Stimulated activated CD8-positive, alpha-beta memory T cell treated with anti-CD3 and anti-CD28 coated beads, Interleukin-4, amount 100 ng/mL, for 1 hour (primary cell): ENCODE data around the gene ZNF518A.

ENCODE experiments used
- DNase-seq, 2 donors: peaks; one replicate each; pipeline ENCODE4 v3.0.0-alpha.2; 2020; ENCODE audit warnings: low read depth in 2 of 2, low spot score in 1 of 2

ZNF518A gene, protein sequence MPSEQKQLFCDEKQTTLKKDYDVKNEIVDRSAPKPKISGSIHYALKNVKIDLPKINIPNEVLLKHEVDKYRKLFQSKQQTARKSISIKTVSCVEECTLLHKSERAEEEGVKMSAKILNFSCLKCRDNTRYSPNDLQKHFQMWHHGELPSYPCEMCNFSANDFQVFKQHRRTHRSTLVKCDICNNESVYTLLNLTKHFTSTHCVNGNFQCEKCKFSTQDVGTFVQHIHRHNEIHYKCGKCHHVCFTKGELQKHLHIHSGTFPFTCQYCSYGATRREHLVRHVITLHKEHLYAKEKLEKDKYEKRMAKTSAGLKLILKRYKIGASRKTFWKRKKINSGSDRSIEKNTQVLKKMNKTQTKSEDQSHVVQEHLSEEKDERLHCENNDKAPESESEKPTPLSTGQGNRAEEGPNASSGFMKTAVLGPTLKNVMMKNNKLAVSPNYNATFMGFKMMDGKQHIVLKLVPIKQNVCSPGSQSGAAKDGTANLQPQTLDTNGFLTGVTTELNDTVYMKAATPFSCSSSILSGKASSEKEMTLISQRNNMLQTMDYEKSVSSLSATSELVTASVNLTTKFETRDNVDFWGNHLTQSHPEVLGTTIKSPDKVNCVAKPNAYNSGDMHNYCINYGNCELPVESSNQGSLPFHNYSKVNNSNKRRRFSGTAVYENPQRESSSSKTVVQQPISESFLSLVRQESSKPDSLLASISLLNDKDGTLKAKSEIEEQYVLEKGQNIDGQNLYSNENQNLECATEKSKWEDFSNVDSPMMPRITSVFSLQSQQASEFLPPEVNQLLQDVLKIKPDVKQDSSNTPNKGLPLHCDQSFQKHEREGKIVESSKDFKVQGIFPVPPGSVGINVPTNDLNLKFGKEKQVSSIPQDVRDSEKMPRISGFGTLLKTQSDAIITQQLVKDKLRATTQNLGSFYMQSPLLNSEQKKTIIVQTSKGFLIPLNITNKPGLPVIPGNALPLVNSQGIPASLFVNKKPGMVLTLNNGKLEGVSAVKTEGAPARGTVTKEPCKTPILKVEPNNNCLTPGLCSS (N-terminal part only)

DNA sequence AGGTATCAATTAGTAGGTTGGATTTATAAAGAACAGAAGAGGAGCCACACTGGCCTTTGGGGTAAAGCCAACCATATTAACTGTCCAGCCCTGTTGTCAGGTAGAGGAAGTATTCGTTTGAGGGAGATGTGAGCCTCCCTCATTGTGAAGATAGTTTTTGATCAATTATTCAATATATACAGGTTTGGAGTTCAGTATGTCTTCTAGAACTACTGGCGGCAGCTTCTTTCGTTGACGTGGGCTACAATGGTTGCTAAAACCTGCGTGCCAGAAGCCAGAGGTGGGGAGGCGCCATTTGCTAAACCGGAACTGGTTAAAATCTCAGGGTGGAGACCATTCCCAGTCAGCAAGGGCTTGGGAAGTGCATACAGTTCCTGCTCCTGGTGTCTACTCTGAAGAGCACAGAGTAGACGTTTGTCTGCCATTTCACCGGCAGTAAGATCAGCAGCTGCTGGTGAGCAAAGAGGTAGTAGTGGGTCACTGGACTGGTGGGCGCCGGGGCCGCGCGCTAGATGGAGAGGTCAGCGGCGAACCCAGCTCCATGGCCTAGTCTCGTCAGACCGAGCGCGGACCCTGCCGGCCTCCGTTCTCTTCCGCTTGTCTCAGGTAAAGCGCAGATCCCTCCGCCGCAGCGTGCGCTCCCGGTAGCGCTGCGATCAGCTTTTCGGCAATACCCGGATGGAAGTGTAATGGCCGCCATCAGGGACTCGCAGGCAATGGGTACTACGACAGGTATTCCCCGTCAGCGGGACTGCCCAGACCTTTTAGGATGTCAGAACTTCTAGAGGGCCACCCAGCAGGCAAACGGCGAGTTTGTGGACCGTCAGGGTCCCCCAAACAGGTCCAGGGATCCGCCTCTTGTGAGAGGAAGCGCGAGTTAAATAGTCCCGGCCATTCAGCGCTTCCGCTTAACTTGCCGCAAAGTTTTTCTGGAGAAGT is at the start of gene ZNF518A:
ZNF518A (plus strand) TSS at position 911 of the 939 bp plus-strand sequence. CDS start 26,026 bp downstream, outside the sequence.
- DNase-seq = peak; percentile 74 to 81

DNA sequence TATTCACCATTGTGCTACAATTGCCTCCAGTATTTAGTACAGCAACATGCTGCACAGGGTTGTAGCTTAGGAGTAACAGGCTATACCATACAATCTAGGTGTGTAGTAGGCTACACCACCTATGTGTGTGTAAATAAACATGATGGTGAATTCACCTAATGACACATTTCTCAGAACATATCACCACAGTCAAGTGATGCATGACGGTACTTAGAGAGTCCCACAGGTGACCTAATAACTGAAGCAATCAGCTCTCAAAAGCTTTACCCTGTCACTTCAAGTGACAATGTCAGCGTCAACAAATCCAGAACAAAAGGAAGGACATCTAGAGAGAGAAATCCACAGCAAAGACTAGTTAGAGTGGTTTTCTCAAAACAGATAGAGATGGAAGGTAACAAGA is 47.9 kb upstream of the ZNF518A start:
- DNase-seq = no peak

DNA sequence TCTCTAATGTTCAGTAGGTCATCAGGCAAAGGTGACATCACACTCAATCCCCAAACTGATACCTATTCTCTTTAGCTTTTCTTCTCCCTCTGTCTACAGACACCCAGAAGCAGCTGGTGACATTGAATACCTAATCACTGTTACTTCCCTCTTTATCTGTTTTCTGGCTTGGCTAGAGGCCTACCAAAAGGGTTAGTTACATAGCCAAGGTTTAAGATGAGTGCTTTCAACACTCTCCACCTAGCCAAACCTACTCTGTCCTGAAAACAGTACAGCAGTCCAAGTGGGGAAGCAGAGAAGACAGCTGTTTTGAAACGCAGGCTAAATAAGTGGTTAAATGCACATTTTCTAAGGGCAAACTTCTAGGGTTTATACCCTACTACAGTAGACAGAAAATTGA is 47.3 kb upstream of the ZNF518A start:
- no peak for DNase-seq

DNA sequence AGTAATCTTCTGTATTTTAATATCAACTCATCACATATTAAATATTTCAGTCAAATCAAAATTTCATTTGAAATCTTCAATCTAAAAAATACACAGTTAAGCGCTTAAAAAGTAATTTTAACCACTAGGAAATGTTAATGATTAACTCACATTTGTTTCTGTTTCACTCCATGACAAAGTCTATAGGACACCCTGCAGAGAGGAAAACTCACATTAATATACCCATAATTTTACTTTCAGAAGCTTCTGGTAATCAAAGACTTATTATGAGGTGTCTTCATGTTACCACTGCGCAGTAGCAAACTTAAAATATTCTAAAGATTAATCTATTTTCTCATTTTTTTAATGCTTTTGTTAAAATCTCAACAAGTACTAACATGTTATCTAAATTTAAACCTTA is 41.0 kb upstream of the ZNF518A start:
- DNase-seq = no peak

DNA sequence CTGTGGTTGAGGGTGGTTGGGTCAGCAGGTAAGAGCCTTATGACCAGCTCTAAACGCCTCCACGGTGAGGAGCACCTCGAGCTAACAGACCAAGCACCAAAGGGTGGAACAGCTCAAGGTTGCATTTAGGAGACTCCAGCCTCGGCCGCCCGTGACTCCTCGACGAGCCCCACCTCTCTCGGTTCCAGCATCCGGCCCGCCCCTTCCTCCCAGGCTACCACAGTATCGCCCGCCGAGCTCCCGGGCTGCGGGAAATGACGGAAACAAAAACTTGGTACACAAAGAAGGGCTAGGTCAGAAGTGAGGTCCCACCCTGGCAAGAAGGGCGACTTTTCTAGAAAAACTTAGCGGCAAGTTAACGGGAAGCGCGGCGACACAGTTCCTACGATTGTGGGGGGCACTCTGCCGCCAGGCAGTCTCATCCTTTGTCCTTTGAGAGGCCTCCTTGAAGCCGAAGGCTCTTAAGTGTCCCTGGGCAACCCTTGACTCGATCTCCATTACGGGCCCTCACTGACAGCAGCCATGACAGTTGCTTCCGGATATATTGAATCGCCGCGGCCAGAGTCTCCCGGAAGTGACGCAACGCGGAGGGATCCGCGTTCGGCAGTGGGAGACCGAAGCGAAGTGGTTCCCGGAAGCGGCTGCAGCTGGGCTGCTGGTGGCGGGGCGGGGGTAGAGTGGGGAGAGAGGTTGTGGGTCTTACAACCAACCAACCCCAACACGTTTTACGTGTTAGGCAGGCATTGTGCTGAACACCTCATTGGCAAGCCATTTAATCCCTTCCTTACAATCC is 40.2 kb upstream of the ZNF518A start:
- peak; percentile 80 to 86 for DNase-seq

DNA sequence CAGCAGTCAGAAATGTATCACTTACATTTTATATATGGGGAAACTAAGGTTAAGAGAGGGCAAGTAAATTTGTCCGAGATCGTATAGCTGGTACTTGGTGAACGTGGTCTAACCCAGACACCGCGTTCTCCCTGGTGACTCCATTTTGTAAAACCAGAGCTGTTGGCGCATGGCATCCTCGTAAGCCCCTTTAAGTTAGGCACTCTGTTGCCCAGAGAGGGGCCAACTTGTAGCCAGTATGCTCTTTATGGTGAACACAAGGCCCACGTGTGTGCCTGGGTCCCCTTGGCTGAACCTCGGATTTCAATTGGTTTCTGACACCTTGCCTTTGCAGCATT is 39.7 kb upstream of the ZNF518A start:
- DNase-seq = no peak

DNA sequence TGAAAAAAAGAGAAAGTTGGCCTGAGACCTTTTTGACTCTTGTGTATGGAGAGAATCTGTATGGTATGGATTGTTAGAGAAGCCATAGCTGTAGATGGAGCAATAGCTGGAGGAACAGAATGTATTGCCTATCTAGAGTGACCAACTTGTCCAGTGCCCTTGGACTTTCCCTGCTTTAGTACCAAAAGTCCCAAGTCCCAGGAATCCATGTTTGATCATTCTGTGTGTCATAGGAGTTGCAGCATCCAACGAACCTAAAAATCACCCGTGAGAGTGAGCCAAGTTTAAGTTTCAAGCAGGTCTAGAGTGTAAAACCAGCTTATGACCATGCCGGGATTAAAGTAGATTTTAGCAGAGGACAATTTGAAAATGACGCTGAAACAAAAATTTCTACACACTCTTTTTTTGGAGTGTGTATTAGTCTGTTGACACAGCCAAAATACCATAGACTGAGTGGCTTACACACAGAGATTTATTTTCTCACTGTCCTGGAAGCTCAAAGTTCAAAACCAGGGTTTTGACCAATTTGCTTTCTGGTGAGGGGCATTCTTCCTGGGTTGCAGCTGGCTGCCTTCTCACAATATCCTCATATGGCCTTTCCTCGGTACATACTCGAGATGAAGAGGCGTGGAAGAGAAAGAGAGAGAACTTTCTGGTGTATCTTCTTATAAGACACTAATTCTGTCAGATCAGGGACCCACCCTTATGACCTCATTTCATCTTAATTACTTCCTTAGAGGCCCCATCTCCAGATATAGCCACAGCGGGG is 36.9 kb upstream of the ZNF518A start:
- DNase-seq = no peak

DNA sequence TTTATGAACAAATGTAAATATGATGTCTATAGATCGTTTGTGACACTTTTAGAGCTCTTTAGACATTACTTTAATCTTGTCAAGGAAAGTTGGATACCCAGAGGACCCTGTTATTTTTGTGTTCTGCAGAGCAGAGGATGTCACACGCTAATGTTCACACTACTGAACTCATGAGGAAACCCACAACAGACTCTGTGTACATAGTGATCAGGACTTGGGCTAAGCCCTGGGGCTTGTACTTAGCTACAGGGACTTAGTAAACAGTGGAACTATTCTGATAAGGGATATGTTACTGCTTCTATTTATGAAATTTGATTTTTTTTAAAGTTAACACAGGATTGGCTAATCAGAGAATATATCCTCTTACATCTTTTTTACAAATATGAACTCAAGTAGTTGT is 36.1 kb upstream of the ZNF518A start:
- DNase-seq = no peak

DNA sequence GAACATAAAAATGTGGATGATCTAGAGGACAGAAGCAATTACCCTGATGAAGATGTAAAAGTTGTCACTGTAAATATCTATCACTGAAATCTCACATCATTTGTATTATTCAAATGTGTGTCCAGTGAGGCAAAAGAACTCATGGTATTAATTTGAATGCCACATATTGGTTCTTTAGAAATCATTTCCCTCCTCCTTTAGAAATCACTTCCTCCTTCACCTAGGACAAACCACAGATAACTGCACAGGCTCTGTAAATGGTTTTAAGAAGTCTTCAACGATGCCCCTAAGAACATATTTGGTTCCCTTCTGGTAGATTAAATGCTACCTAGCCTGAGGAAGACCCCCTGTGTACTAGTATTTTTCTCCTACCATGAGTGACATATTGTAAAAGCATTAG is 33.1 kb upstream of the ZNF518A start:
- DNase-seq = no peak

DNA sequence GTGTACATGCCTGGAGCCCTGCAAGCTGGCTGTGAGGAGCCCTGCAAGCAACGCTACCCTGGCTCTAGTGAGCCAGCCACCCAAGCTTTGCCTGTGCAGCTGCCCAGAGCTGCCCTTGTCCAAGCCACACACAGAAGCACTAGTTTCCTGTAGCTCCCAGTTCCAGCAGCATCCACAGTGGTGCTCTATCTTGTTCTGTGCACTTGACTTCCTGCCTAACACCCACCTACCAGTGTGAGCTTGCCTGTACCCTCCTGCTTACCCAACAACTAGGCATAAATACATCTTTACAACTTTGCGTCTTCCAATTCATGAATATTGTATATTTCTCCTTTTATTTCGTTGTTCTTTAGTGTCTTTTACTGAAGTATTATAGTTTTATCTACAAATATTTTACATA is 32.2 kb upstream of the ZNF518A start:
- DNase-seq = no peak

DNA sequence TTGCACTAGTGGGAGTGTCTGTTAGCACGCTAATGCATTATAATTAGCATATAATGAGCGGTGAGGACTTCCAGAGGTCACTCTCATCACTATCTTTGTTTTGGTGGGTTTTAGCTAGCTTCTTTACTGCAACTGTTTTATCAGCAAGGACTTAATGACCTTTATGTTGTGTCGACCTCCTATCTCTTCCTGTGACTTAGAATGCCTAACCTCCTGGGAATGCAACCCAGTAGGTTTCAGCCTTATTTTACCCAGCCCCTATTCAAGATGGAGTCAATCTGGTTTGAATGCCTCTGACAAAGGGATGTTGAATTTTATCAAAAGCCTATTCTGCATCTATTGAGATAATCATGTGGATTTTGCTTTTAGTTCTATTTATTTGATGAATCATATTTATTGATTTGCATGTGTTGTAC is 22.5 kb upstream of the ZNF518A start:
- no peak for DNase-seq

DNA sequence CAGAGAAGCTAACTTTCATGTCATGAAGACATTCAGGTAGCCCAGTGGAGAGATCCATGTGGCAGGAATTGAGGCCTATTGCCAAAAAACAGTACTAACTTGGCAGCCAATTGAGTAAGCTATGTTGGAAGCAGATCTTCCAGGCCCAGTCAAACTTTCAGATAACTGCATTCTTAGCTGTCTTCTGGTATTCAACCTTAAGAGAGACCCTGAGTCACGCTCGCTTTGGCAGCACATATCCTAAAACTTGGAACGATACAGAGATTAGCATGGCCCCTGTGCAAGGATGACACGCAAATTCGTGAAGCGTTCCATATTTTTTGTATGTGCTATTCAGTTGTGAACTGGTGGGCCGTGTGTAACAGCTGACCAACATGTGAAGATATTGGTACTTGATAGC is 17.6 kb upstream of the ZNF518A start:
- DNase-seq = no peak

DNA sequence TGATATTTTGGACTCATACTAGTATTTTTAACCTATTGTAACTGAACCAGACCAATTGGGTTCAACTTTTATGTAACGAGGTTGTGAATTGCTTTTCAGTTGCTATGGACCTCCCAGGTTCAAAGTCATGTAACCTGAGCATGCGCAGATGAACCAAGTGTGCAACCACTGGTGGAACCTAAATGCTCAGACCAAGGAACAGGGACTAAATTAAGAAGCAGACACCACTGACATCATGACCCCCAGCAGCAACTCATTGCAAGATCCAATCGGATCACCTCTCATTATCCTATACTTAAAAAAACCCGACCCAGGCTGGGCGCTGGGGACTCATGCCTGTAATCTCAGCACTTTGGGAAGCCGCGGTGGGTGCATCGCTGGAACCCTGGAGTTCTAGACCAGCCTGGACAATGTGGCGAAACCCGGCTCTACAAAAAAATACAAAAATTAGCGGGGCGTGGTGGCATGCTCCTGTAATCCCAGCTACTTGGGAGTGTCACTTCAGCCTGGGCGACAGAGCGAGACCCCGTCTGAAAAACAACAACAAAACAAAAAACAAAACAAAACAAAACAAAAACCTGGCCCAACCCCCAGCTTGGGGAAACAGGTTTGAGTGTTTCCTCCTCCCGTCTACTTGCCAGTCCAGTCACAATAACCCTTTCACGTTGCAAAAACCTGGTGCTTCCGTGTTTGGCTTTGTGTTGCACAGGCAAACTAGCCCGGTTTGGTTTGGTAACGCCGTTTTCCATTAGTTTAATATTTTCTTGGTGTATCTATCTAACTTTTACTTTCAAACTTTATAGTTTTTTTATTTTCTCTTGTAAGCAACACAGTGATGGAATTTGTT is 11.3 kb upstream of the ZNF518A start:
- no peak for DNase-seq

DNA sequence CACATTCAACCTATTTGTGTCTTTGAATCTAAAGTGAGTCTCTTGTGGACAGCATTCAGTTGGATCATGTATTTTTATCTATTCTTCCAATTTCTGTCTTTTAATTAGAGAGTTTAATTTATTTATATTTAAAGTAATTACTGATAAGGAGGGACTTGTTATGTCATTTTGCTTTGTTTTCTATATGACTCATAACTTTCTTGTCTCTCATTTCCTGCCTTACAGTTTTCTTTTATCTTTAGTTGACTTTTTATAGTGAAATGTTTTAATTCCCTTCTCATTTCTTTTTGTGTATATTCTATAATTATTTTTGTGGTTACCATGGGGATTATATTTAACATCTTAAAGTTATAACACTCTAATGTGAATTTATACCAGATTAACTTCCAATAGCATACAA is 7.3 kb upstream of the ZNF518A start:
- DNase-seq = no peak

DNA sequence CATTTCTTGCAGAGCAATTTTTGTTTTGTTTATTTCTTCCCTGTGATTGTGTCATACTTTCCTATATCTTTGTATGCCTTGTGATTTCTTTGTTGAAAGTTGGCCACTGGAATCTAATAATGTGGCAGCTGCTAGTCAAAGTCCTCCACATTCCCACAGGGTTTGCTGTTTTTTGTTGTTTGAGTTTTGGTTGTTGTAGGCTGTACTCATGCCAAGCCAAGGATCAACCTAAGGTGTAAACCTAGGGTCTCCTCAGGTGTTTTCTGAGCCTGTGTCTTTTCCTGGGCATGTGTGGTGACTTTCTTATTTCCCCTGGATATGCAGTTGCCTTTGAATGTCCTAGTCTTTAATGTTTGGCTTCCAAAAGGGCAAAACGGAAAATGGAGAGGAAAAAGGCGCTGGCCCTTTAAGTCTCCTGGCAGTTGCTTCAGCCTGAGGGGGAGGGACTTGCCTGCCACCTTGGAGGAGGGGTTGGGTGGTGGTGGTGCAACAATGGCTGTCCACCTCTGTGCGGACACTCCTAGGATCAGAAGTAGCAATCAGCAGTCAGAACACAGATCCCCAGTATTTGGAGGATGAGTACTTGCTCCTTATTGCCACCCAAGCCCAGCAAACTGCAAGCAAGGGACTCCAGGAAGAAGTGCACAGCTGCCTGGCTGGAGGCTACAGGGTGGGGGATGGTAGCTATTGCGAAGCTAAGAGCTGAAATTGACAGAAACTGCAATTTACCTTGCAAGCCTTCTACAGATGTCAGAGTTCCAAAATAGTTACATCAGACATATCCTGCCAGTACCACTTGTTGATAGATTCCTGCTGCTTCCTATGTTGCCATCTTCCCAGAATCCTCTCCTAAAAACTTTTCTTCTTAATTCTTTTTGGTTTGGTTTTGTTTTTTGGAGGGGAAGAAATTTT is 5.6 kb upstream of the ZNF518A start:
- DNase-seq = no peak

DNA sequence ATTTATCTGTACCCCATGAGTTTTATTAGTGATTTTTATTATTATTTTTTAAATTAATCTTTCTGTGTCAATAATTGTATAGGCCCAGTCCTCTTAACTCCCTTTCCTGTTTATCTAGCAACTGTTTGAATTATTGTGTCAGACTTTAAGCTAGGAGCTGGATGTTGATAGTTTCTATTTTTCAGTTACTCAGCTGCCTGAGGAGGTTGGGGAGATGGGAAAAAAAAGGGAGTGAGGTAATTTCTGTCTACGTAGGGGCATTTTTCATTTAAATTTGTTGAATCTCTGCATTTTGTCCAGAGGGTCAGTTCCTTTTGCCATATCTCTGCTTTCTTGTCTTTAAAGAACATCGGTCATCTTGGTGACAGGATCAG is 5.0 kb upstream of the ZNF518A start:
- no peak for DNase-seq

DNA sequence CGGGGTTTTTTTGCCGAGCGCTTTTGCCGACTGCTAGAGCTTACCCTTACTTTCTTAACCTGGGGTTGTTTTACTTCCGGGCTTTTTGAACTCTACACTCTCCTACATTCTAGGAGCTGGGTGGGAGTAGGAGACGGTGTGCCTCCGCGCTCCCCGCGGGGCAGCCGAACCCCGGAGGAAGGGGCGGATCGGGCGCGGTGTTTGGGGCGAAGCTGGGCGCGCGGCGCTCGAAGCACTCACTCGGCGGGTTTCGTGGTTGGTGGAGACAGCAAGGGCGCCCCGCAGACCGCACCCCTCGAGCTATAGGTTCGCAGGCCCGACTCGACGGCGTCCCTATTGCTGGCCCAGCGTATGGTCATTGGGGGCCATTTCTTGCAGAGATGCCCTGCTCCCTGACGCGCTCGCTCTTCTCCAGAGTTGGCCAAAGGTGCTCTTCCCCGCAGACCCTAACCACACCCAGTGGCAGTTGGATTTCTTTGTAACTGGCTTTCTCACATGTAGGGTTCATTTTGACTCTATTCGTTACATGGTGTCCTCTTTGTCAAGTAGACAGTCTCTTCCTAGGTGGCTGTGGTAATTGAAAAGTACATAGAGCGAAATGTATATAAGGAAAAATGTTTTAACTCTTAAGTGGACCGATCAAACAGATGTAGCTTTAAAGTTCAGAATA is 364 bp downstream of the ZNF518A start:
- DNase-seq = peak; percentile 48 to 55
